Upper lobe of left lung (tissue), 6 donors: ENCODE data around the gene INTS2. TPM values are rescaled to one million over a fixed set of nuclear protein-coding genes. Genes with fewer than 3 reads are reported as not detected.
"Not testable (repeated sequence)": the region's sequence is repeated elsewhere in the genome, so short reads cannot be mapped to it uniquely, and the experiment has no call there.

Experiments used
- ATAC-seq, 2 donors: fragments of 200-7000 bp; cut with Tn5 transposase; one replicate each; pipeline ENCODE4 v1.9.1; 2022; ENCODE audit warnings: mild to moderate bottlenecking in 2 of 2, moderate library complexity in 2 of 2; ENCODE audit not compliant: low FRiP score in 2 of 2
- DNase-seq, 2 donors: peaks; one replicate each; pipeline ENCODE4 v3.0.0-alpha.2; 2019 to 2020
- H3K27ac ChIP-seq, 4 donors: fragments of 200-600 bp; sonication (generic); one replicate each; pipeline ENCODE4 v1.5.1; 2016 to 2019
- H3K27me3 ChIP-seq, 4 donors: fragments of 200-600 bp; sonication (generic); one replicate each; pipeline ENCODE4 v1.5.1; 2017 to 2019
- H3K36me3 ChIP-seq, 4 donors: fragments of 200-600 bp; sonication (generic); one replicate each; pipeline ENCODE4 v1.5.1; 2016 to 2019
- H3K4me1 ChIP-seq, 4 donors: fragments of 200-600 bp; sonication (generic); one replicate each; pipeline ENCODE4 v1.5.1; 2018 to 2019
- H3K4me3 ChIP-seq, 4 donors: fragments of 200-600 bp; sonication (generic); one replicate each; pipeline ENCODE4 v1.5.1; 2017 to 2019; ENCODE audit warnings: mild to moderate bottlenecking in 2 of 4, moderate library complexity in 1 of 4
- H3K9me3 ChIP-seq, 4 donors: fragments of 200-600 bp; sonication (generic); one replicate each; pipeline ENCODE4 v1.5.1; 2018 to 2019
- CTCF ChIP-seq, 6 experiments: fragments of 450-650 bp in 4 of 6; fragments of 200-600 bp in 2 of 6; sonication (generic) in 2 of 6; IDR thresholded peaks; one replicate each; pipeline ENCODE4 v1.5.1; 2016 to 2019; ENCODE audit warnings: antibody characterized with exemption in 6 of 6
- EP300 ChIP-seq, 4 donors: sonication (generic); formaldehyde crosslinking; IDR thresholded peaks; one replicate each; pipeline ENCODE4 v1.5.1; 2017; ENCODE audit warnings: antibody characterized with exemption in 4 of 4, control low read depth in 2 of 4
- POLR2A ChIP-seq, 4 donors: fragments of 450-650 bp; IDR thresholded peaks; one replicate each; pipeline ENCODE4 v1.5.1; 2016 to 2017; ENCODE audit warnings: antibody characterized with exemption in 4 of 4, mild to moderate bottlenecking in 2 of 4
- POLR2AphosphoS5 ChIP-seq, 2 donors: sonication (generic); formaldehyde crosslinking; IDR thresholded peaks; one replicate each; pipeline ENCODE4 v1.5.1; 2017; ENCODE audit warnings: antibody characterized with exemption in 2 of 2
- WGBS, 2 donors: methylation state at CpG; one replicate each; pipeline ENCODE4 v1.1.5; 2017 to 2018; 5-methylcytosine and 5-hydroxymethylcytosine counted together
- total RNA-seq, 6 donors: library from RNA; depleted of rRNA in 4 of 6; stranded (reverse); fragments of >200 nt in 4 of 6; gene quantifications; one replicate each; pipeline versions ENCODE4 v1.1.0 to v1.2.1, GENCODE V29; 2016 to 2021
- donor health status: DM: no; HTN: no; CAD: no; lungs with moderate emphysema.
- donor health status: DM: no; HTN: yes; CAD: no; lungs with severe emphysema.

INTS2 gene
- total RNA-seq, 6 donors from 2014 or later, result 6.0 to 12.0 (median 9.9) TPM

- Histone ChIP-seq H3K9me3 (no peaks in the 10 kb centered on the region), H3K27me3 (no peaks in the 10 kb centered on the region), H3K4me1 (no peaks in the 10 kb centered on the region), H3K4me3 (no peak overlapping the region), H3K36me3 (peaks cover 3 to 64% (median 19%) of the 10 kb centered on the region in 4 donors), H3K27ac (no peak overlapping the region)
- ATAC-seq, result no peak
- 37 to 53% methylated on average over 2 of the region's 2 CpGs for WGBS, 2 donors
- TF ChIP-seq POLR2A (IDR thresholded peaks at IDR 0.05) (no peak), EP300 (IDR thresholded peaks at IDR 0.05) (no peak)
- no peak for DNase-seq
Measured at GRCh38 chr17:61895391-61895790, 32.4 kb downstream of the INTS2 start.

GRCh38 chr17:61894310-61894709, 33.5 kb downstream of the INTS2 start:
- H3K36me3 ChIP-seq, result peaks cover 3 to 64% (median 23%) of the 10 kb centered on the region in 4 donors
- DNase-seq, H3K4me1 ChIP-seq, ATAC-seq, H3K9me3 ChIP-seq, H3K4me3 ChIP-seq, H3K27me3 ChIP-seq, H3K27ac ChIP-seq: not testable (repeated sequence)
- 87 to 92% methylated on average over 5 of the region's 5 CpGs for WGBS, 2 donors

GRCh38 chr17:61887733-61888132, 40.0 kb downstream of the INTS2 start:
- H3K4me3 ChIP-seq, H3K4me1 ChIP-seq, DNase-seq, H3K27me3 ChIP-seq, ATAC-seq, H3K27ac ChIP-seq, H3K9me3 ChIP-seq: not testable (repeated sequence)
- peaks cover 0 to 84% (median 22%) of the 10 kb centered on the region in 4 donors for H3K36me3 ChIP-seq
- WGBS, 2 donors, result 93 to 96% methylated on average over 6 of the region's 6 CpGs

GRCh38 chr17:61885865-61886264, 41.9 kb downstream of the INTS2 start:
- peaks cover 0 to 84% (median 25%) of the 10 kb centered on the region in 4 donors for H3K36me3 ChIP-seq
- H3K4me1 ChIP-seq, H3K27ac ChIP-seq, H3K4me3 ChIP-seq, ATAC-seq, H3K27me3 ChIP-seq, DNase-seq, H3K9me3 ChIP-seq: not testable (repeated sequence)
- 93 to 98% methylated on average over 6 to 8 of the region's 8 CpGs for WGBS, 2 donors

GRCh38 chr17:61884864-61885263, 42.9 kb downstream of the INTS2 start:
- 92 to 95% methylated on average over 3 of the region's 3 CpGs for WGBS, 2 donors
- Histone ChIP-seq H3K9me3 (no peaks in the 10 kb centered on the region), H3K4me1 (no peaks in the 10 kb centered on the region), H3K4me3 (no peak overlapping the region), H3K27ac (no peak overlapping the region), H3K36me3 (peaks cover 0 to 84% (median 23%) of the 10 kb centered on the region in 4 donors), H3K27me3 (no peaks in the 10 kb centered on the region)
- TF ChIP-seq EP300 (IDR thresholded peaks at IDR 0.05) (no peak), POLR2AphosphoS5 (IDR thresholded peaks at IDR 0.05) (no peak), POLR2A (IDR thresholded peaks at IDR 0.05) (no peak), CTCF (IDR thresholded peaks at IDR 0.05) (no peak)
- DNase-seq (no peak), ATAC-seq (no peak)

GRCh38 chr17:61880589-61881102, 47.1 kb downstream of the INTS2 start:
- H3K36me3 ChIP-seq, result peaks cover 0 to 70% (median 24%) of the 10 kb centered on the region in 4 donors

More at GRCh38 chr17:61880589-61881102, 47.1 kb downstream of the INTS2 start:
- TF ChIP-seq POLR2A (IDR thresholded peaks at IDR 0.05) (no peak), CTCF (IDR thresholded peaks at IDR 0.05) (no peak), POLR2AphosphoS5 (IDR thresholded peaks at IDR 0.05) (no peak), EP300 (IDR thresholded peaks at IDR 0.05) (no peak)
- no peaks in the 10 kb centered on the region for H3K4me1 ChIP-seq
- H3K9me3 ChIP-seq, result no peaks in the 10 kb centered on the region
- ATAC-seq, result no peak
- DNase-seq, result no peak
- no peak overlapping the region for H3K4me3 ChIP-seq
- H3K27me3 ChIP-seq, result no peaks in the 10 kb centered on the region
- H3K27ac ChIP-seq, result no peak overlapping the region
- WGBS, 2 donors, result 90 to 98% methylated on average over 4 of the region's 4 CpGs
